Suprapubic skin (tissue), 4 donors: ENCODE results near the gene YWHAE.

Experiments used
- CTCF ChIP-seq, 2 donors: fragments of 200-600 bp in 1 of 2; fragments of 450-650 bp in 1 of 2; sonication (generic) in 1 of 2; IDR thresholded peaks; one replicate each; pipeline ENCODE4 v1.5.1; 2016 to 2019; ENCODE audit warnings: antibody characterized with exemption in 2 of 2, mild to moderate bottlenecking in 1 of 2, moderate library complexity in 1 of 2
- POLR2A ChIP-seq, 2 donors: fragments of 450-650 bp; IDR thresholded peaks; one replicate each; pipeline ENCODE4 v1.6.1; 2017; ENCODE audit warnings: antibody characterized with exemption in 2 of 2, mild to moderate bottlenecking in 2 of 2, moderate library complexity in 2 of 2
- POLR2AphosphoS5 ChIP-seq, 3 donors: sonication (generic); formaldehyde crosslinking; IDR thresholded peaks; one replicate each; pipeline ENCODE4 v1.6.1; 2017; ENCODE audit warnings: antibody characterized with exemption in 3 of 3

DNA sequence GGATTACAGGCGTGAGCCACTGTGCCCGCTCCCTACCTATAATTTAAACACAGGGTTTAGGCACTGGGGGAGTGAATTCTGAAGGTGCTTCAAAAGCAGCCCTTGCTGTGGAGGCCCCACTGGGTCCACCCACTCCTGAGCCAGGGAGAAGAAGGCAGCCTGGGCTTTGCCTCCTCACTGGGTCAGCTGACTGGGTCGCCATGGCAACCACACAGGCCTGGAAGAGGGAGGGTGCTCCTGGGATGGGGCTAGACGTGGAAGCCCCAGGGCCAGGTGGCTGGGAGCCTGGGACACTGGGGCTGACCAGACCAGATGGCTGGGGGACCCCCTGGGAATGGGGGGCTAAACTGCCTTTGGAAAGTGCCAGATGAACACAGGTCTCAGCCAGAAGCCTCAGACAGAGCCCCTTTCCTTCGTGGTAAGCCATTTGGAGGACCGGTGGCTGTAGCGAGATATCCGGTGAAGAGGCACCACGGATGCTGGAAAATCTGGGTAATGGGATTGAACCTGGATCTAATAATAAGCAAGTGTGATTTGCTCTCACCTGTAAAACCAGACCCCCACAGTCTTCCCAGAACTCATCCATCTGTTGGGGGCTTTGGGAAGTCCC lies 87.7 kb downstream of the YWHAE start:
- TF ChIP-seq POLR2AphosphoS5 (IDR thresholded peaks at IDR 0.05) (no peak), CTCF (IDR thresholded peaks at IDR 0.05) (no peak), POLR2A (IDR thresholded peaks at IDR 0.05) (no peak)
